HG02623 (cell line): ENCODE measurements around the gene PARL.

Experiments
- ATAC-seq: cut with Tn5 transposase; IDR thresholded peaks from one replicate; pipeline ENCODE4 v1.9.1; 2021; ENCODE audit warnings: moderate library complexity; ENCODE audit not compliant: unreplicated experiment

The PARL gene, protein sequence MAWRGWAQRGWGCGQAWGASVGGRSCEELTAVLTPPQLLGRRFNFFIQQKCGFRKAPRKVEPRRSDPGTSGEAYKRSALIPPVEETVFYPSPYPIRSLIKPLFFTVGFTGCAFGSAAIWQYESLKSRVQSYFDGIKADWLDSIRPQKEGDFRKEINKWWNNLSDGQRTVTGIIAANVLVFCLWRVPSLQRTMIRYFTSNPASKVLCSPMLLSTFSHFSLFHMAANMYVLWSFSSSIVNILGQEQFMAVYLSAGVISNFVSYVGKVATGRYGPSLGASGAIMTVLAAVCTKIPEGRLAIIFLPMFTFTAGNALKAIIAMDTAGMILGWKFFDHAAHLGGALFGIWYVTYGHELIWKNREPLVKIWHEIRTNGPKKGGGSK

DNA sequence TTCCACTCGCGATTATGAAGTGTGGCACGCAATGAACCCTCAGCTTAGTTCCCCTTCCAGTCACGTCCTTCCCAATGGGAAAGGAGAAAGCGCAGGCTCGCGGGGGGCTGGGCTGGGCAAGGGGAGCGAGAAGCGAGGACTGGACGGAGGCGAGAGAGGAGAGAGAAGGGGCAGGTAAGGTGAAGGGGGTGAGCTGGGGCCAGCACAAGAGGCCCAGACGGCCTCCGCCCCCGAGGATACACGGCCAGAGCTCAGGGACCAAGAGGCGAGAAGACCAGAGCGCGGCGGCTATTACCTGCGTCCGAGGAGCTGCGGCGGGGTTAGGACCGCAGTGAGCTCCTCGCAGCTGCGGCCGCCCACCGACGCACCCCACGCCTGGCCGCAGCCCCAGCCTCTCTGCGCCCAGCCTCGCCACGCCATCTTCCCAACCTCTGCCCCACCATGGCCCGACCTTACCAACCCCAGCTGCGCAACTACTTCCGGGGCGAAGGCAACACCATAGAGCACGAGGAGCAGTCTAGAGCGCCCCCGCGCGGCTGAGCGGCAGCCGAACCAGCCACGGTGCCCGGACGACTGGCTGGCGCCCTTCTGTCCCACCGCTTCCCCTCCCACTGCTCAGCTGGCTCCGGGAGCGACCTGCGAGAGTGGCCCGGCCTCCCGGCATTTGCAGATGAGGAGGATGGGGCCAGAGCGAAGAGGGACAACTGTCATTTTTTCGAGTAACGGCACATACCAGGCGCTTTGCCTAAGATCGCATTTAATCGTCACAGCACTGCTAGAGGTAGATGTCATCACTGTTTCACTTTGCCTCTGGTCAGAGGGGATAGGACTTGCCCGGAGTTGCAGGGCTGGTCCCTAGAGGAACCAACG is at the start of gene PARL:
TSS of gene PARL (minus strand) at position 454 of the 870 bp plus-strand sequence. CDS start at position 420, 34 bp downstream.
- peak; percentile 99 for ATAC-seq

DNA sequence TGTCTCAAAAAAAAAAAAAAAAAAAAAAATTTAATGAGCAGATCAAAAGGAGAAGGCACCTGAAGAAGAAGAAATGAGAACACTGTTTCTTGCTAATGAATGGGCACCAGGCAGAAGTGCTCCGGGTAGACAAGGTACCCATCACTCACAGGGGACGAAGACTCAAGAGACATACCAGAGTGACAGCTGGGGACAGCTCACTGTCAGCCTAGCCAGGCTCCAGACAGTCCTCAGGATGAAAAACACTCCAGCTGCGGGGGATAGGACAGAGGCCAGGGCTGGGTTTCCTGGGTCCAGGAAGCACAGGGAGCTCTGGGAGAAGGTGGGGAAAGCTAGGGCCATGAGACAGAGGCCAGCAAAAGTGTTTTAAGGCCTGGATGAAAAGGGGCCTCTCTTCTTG is 48.5 kb upstream of the PARL start:
- ATAC-seq = no peak

DNA sequence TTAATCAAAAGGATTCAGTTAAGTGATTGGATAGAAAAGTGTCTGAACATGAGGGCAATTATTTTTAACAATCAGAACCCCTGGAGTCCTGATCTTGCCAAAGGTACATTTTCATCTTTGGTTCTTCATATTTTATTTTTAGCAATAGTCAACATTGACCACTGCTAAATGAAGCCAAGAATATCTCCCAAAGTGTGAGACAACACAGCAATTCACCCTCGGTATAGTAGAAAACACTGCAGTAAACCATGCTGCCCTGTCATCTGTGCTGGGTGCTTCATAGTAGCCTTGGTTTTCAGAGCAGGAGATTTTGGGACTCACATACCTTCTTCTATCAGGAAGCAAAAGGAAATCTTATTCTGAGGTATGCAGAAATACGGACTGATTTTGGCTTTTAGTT is 47.2 kb upstream of the PARL start:
- no peak for ATAC-seq

GRCh38 chr3:183930086-183930485 is 45.4 kb upstream of the PARL start:
- ATAC-seq = no peak

GRCh38 chr3:183927059-183927458 is 42.4 kb upstream of the PARL start:
- no peak for ATAC-seq

- ATAC-seq = no peak
Measured at GRCh38 chr3:183924956-183925355, 40.3 kb upstream of the PARL start.

DNA sequence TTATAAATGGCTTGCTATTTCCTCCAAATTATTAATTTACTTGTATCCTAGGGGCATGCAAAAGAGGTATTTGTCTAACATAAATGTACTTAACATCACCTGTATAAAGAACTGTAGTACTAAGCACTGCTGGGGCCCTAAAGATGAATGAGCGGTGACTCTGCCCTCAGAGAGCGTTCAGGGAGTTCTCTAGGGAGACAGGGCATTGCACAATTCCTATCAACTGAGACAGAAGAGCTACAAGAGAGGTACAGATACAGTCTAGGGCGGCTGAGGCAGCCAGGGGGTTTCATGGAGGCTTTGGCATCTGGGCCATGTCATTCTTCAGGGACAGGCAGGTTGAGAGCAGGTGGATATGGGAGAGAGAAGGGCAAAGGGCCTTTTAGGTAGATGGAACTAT is 39.9 kb upstream of the PARL start:
- no peak for ATAC-seq

DNA sequence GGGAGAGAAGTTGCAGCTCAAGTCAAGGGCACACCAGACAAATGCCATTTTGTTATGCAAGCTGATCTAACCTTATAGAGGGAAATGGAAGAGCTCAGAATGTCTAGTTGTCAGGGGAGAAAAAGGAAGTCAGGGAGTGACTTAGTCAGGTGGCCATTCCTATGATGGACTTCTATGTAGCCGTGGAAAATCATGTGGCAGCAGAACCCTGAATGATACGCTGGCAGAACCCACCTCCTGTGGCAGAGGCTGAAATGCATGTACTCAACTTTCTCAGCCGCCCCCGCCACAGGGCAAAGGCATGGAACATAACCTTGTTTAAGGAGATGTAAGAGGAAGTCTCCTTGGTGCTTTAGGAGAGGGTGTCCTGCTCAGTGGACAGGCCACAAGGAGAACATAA is 37.7 kb upstream of the PARL start:
- ATAC-seq = no peak

DNA sequence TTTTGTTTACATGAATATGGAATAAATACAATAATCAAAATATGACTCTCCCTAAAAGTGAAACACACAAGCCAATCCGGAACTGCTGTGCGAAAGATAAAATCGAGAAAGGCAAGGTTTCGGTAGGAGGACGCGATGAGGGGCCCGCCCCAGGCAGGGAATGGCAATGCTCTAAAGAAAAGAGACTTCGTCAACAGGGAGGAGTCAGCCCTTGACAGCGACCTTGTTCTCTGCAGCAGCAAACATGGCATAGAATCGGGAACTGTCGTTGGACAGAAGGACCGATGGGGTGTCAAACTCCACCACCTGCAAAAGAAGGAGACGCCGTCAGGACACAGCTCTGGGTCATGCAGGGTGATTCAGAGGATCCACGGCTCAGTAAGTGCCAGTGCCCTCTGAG is 36.4 kb upstream of the PARL start:
- ATAC-seq = no peak

DNA sequence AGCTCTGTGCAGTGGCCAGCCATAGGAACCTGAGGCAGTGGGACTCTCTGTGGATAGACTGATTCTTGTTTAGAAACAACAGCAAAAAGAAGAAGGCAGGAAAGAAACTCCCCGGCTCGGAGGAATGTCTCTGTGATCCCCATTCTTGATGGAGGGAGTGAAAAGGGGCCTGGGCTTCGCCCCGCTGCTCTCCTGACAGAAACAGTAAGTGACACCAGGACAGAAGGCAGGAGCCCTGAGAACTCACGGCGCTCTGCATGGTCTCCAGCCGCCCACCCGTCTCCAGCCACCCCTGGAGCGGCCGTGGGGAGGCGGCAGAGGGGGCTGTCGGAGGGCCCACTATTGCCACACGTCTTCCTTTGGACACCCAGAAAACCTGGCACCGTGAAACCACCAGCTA is 35.7 kb upstream of the PARL start:
- ATAC-seq = no peak

- no peak for ATAC-seq
Measured at GRCh38 chr3:183918178-183918577, 33.5 kb upstream of the PARL start.

DNA sequence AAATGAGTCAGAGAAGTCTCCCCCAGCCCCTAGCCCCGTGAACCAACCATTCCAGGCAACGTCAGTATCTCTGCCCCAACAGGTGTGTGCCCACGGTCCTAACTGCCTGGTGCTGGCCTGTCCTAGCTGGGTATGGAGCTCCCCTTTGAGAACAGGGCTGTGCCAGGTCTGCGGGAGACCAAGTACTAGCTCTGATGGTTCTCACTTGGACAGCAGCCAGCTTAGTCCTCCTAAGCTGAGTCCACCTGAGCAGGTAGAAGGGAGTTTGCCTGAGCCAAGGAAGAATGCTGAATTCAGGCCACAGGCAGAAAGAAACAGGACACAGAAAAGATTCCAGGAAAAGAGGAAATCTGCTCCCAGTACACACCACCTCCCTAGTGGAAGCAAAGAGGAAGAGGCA is 33.1 kb upstream of the PARL start:
- no peak for ATAC-seq

DNA sequence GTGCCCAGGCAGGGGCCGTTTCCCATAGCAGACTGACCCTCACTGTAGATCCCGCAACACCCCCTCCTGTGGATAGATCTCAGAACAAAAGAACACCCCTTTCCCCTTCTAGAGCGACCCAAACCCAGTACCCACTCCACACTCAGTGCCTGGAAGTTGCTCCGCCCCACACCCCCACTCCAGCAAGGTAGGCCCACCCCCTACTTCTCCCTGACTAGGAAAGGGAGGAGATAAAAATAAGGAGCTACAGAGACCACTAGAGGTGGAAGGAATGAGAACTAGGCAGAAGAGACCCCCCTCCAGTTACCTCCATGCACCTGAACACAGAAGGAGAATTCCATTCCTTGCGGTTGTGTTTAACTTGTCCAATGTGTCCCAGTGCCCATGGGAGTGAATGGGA is 30.2 kb upstream of the PARL start:
- no peak for ATAC-seq

GRCh38 chr3:183913580-183913920 is 28.9 kb upstream of the PARL start:
- no peak for ATAC-seq

GRCh38 chr3:183912895-183913579 is 28.4 kb upstream of the PARL start:
- ATAC-seq = no peak

GRCh38 chr3:183911763-183912506 is 27.3 kb upstream of the PARL start:
- ATAC-seq = no peak

- ATAC-seq = no peak
Measured at GRCh38 chr3:183911087-183911486, 26.4 kb upstream of the PARL start.

DNA sequence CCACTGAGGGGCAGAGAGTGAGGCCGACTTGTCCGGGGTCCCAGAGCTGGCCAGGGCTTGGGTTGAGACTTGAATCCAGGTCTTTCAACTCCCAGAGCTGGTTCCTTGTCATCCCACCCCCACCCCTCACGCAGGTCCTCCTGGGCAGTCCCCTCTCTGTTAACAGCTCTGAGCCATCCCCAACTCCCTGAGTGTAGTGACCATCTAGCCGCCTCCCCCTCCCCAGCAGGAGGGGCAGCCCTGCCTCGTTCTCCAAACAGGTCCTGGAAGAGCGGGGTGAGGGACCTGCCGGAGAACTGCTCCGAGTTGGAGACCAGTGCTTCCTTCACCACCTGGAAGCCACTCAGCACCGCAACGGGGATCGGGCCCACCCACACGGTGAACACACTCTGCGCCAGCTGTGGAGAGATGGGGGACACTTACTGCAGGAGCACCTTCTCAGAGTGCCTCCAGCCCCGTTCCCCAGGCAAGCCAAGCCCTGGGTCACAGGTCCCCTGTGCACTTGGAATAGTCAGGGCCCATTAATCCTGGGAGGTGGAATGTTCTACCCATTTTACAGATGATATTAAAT is 24.4 kb upstream of the PARL start:
- ATAC-seq = no peak

GRCh38 chr3:183907911-183908331 is 23.2 kb upstream of the PARL start:
- no peak for ATAC-seq

DNA sequence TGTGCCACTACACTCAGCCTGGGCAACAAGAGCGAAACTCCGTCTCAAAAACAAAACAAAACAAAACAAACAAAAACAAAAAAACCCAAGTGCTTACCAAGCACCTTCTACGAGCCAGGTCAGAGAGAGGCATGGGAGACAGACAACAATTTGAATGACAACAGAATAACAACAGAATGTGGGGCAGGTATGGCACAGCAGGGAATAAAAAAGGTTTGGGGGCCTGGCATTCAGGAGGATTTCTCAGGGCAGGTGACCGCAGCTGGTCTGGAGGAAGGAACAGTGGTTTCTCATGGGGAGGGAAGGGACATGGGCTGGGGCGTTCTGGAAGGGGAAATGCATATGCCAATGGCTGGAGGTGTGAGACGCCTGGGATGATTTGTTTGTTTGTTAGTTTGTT is 22.5 kb upstream of the PARL start:
- ATAC-seq = no peak
